DMS79 treated with DMSO at 0.1 percent for 48 hours (cell line): ENCODE data around the gene NAA11.
"Not testable (repeated sequence)": the region's sequence is repeated elsewhere in the genome, so short reads cannot be mapped to it uniquely, and the experiment has no call there.

Source experiments
- DNase-seq: peaks from one replicate; lab custom pipeline; 2025; lab: John Stamatoyannopoulos, UW

Gene NAA11

DNA sequence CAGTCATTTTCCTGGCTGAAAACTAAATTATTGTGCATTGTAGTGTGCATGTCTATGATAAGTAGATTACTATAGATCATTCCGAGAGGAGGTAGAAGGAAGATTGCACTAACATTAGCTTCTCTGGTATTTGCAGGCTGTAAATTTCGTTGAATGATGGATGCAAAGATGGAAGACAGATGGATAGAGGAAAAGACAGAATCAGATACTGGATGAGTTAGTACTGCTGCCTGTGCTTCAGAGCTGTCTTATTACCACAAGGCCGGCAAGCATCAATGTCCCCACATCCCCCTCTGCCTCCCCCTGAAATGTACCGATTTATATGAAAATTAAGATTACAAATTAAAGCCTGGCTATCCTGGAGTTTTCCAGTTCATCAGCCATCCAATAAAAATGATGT is 17.7 kb downstream of the NAA11 start:
- DNase-seq, result no peak

DNA sequence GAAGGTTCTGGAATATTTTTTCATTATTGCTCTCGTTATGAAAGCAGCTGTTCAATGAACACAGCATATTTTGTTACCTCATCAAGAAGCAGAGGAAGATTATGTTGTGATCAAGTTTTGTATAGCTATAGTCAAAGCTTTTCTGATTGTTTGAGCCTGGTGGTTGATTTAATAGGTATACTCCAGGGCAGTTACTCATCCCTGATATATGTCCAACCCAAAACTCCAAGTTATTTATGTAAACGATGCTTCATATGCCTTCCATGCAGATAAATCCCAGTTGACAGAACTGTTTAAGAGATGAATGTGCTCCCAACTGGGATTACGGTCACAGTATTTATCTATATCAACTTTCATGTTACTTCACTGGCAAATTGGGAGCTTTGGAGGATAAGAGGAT is 19.1 kb downstream of the NAA11 start:
- DNase-seq, result no peak

DNA sequence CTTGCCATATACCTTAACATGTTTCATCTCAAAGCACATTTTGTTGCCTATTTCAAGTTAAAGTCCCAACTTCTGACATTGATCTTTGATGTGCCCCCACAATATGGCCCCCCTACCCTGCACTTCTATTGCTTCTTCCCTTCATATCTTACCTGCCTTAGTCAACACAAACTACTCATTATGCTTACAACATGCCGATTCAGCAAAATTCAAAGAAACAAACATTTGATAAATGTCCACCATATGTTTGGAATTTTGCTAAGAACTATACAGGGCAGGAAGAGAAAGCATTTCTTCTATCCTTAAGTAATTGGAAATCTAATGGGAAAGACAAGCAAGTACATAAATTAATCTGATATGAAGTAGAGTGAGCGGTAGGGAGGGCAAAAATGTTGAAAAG is 25.6 kb downstream of the NAA11 start:
- no peak for DNase-seq

- no peak for DNase-seq
Observed at GRCh38 chr4:79298484-79298883, 27.4 kb downstream of the NAA11 start.

DNA sequence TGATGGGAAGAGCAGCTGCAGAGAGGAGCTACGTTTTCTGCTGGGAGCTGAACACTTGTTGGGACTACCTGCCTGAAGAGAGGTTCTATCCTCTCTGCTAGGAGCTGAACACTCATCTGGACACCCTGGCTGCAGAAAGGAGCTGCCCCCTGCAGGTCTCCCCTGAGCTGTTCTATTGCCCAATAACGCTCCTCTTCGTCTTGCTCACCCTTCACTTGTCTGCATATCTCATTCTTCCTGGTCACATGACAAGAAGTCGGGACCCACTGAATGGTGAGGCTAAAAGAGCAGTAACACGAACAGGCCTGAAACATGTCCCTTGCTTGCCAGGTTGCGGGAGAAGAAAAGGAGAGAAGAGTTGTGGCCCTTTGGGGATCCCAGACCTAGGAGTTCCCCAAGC is 27.8 kb downstream of the NAA11 start:
- DNase-seq, result no peak

GRCh38 chr4:79297479-79297878 is 28.4 kb downstream of the NAA11 start:
- no peak for DNase-seq

GRCh38 chr4:79296768-79297428 is 29.0 kb downstream of the NAA11 start:
- DNase-seq, result no peak

DNA sequence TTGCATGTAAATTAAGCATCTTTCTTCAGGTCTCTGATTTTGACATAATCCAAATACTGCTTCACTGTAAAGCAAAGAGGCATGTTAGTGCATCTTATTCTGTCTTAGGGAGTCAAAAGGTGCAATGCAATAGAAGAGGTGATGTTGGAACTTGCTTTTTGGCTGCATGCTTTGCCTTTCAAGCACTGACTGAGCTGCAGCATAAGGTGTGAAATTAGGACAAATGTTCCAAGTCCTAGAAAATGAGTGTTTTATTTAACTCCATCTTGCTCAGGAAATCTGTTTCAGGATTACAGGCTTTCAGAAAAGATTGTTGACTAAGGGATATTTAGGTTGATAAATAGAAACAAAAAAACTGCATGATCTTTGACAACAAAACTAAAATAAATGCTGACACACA is 30.8 kb downstream of the NAA11 start:
- DNase-seq, result no peak

- no peak for DNase-seq
Observed at GRCh38 chr4:79294064-79294463, 31.8 kb downstream of the NAA11 start.

DNA sequence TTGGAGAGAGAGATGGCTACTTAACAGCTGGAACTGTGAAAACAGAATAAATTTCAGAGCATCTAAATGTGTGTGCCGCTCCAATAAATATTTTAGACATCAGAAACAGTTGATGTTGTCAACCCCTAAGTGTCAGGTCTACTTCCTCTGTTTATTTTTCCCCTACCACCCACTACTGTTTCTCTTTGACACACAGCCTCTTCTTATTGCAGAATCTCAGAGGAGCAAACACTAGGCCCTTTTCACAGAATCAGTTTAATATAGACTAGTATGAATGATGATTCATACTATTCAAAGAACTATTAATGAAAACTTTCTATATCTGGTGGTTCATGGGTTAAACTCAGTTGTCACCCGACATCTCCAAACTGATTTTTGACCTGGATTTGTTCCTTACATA is 33.9 kb downstream of the NAA11 start:
- DNase-seq, result no peak

GRCh38 chr4:79290376-79290775 is 35.5 kb downstream of the NAA11 start:
- no peak for DNase-seq

DNA sequence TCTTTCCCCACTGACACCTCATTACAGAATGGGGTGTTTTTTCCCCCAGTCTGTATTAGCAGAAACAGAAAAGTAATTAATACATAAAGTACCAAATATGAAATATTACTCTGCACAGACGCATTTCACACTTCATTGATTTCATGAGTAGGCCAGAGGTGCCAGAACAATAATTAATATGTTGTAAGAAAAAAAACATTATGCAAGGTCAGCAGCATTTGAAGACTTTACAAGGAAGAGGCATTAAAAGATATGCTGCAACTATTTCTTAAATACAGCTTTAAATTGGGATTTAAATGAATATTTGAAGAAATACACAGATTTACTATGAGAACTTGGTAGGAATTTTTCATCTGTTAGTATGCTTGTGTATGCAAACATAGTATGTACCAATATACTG is 37.7 kb downstream of the NAA11 start:
- DNase-seq, result no peak

GRCh38 chr4:79287718-79288117 is 38.1 kb downstream of the NAA11 start:
- no peak for DNase-seq

DNA sequence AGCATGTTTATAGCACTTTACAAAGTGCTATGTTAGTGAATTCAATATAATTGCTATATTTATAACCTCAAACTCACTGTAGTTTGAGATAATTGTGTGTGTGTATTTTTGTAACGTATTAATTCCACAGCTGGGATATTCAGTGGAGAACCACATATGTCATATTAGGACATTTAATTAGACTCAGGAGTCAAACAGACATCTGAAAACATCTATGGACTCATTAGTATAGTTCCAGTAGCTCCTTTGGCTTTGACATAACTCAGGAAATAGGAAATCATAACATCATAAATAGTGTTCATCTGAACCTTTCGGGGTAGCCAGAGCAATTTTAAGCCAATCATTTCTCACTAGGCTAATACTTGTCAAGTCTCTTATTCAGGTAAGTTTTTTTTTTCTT is 38.8 kb downstream of the NAA11 start:
- no peak for DNase-seq

DNA sequence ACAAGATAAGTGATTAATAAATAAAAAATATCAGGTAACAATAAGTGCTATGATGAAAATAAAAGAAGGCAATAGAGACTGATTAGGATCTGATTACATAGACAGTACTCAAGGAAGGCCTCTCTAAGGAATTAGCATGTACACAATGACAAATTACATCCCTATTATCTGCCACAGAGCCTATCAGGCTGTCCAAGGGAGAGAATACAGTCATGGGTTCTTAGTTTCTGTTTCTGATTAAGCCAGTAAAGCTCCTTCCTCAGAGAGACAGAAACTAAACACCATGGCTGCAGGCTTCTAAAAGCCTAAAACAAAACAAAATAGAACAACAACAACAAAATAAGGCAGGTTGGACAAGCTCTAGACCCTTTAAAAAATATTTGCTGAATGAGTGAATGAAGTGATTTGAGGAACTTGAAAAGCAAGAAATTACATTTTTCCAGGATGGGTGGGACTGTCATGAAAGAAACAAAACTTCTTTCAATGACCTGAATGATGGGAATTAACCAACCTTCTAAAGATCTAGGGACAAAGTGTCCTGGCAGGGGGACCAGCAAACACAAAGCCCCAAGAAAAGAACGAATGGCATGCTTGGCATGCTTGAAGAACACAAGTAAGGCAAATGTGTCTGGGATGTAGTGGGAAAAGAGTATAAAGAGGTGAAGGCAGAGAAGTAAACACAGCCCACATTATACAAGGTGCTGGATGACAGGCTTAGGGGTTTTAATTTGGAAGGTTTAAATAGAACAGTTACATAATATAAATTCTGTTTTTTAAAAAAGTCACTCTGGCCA is 44.1 kb downstream of the NAA11 start:
- DNase-seq, result no peak

DNA sequence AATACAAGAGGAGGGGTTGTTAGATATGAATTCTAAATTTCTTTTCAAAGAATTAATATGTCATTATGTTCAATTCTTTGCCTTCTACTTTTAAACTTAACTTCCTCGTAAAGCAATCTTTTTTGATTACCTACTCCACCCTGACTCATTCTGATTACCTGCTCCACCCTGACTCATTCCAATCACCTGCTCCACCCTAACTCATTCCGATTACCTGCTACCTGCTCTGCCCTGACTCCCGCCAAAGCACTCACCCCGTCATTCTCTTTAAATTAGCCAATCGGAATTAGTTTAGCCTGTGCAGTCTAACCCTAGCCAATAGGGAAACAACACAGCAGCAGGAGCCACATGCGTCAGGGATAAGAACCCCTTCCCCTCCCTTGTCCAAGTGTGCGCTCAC is 48.4 kb downstream of the NAA11 start:
- not testable (repeated sequence) for DNase-seq

- DNase-seq, result no peak
Observed at GRCh38 chr4:79273915-79274314, 51.9 kb downstream of the NAA11 start.

GRCh38 chr4:79272761-79273160 is 53.1 kb downstream of the NAA11 start:
- DNase-seq, result no peak

- DNase-seq, result no peak
Observed at GRCh38 chr4:79272126-79272525, 53.7 kb downstream of the NAA11 start.

DNA sequence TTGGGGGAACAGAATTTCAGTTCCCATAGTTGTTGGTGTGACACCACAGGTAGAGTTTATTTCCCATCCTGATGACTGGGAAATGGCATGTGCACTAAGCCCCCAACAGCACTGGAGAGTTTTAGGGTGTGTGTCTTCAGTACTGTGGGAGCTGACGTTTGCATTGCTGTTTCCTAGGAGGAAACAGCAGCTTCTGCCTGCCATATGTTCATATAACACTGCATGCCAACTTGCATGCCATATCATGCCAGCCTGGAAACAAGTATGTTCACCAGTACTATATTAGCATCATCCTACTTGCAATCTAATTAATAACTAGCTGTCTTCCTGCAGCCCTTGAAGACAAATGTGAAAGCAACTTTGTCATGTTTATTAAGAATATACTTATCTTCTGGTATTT is 58.2 kb downstream of the NAA11 start:
- DNase-seq, result no peak
